Brain pericyte (primary cell): Measurements from ENCODE around the gene SUSD4.

Experiments
- DNase-seq: peaks from one replicate; pipeline ENCODE4 v3.0.0-alpha.2; 2012; ENCODE audit warnings: low read depth, low spot score

SUSD4 gene

DNA sequence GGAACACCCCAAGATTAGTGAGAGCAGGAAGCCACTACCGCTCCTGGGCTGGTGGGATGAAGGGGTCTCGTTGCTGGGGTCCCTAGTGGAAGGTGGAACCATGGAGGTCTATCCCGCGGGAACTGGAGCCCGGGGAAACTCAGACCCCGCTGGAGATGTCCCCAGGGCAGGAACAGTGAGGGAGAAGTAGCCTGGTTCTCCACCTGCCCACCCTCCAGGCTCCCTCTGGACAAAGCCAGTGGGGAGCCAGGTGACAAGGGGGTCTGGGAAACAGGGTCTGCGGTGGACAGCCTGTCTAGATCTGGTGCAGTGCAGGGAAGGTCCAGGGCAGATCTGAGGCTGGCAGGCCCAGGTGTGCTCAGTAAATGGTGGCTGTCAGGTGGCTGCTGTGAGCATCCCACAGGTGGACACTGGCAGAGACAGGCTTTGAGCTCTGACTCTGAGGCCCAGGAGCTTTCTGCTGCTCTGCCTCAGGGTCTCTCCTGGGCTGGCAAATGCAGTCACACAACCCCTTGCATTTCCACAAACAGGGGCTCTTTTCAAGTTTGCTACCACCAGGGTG is 132.9 kb downstream of the SUSD4 start:
- DNase-seq: no peak

DNA sequence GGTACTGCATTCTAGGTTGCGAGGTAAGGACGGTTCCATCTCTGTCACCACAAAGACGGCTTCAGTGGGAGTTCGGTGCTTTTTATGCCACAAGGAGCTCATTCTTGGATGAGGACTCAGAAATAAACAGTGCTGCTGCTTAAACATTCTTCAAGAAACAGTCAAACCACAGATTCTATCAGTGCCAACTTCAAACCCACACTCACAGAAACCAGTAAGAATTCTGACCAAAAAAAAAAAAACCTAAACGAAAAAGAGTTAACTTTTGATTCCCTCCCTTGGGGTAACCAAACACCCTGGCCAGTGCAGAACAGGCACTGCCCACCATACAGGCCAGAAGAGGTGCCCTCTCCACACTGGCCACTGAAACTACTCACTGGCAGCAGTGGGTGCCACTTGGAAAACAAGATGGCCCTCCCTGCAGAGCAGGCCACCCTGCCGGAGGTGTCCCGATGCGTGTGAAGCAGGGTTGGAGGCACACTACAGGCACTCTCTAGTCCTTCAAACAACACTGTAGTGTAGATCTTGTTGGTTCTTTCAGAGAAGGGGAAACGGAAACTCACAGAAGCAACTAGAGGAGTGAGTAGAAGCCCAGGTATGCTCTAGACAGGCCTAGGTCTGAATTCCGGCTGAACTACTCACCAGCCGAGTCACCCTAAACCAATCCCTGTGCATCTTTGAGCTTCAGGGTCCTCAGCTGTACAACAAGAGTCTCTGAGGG is 133.7 kb downstream of the SUSD4 start:
- no peak for DNase-seq

DNA sequence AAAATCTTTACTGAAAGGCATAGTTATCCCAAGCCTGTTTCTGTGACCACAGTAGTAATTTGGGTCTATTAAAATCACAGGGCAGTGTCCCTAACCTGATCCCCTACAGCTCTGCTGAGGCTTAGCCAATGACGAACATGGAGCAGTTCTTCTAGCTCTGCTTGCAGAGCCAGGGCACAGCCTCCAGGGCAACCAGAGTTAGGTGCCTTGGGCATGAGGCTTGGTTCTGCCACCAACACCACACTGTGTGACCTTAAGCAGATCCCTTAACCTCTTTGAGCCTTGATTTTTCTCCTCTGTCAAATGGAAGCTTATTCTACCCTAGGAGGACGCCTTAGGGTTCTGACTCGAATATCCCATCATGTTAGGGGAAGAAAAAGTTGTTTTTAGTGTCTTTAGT is 134.2 kb downstream of the SUSD4 start:
- DNase-seq: no peak

DNA sequence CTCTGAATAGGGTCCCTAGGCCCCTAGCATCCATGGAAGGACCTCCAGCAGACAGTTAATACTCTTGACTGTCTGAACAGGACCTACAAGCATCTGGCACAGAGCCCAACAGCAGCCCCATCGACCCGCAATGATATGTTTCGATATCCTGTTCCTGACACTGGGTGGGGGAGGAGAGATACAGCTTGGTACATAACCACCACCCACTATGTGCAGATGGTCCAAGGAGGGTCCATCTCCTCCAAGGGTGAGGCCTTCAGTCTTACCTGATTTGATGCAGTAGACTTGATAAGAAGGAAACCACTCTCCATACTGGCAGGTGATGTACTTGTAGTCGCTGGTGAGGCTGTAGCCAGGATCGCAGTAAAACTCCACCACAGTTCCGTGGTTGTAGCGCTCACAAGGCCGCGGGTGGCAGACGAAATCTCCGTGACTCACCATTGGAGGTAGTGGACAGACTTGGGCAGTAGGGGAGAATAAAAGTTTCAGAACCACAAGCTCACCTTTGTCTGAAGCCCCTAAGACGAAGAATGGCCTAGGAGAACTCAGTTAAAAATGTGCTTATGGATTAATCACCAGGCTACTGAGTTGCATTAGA is 134.9 kb downstream of the SUSD4 start:
- DNase-seq: no peak

DNA sequence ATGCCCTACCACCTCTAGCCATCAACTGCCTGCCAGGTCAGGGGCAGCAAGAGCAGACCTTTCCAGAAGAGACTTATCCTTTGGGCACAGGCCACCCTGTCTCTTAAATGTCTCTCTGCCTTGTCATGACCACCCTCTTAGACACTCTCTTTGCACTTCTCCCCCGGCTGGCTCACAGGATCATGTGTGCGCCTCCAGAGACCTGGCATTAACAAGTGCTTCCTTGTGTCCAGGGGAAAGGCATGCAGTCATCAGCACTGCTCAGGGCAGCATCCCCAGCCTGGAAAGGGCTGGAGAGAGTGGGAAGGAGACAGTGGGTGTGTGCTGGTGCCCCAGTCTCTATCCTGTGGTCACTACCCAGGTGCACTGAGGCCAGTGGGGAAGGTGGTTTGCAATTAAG is 135.8 kb downstream of the SUSD4 start:
- DNase-seq: no peak

DNA sequence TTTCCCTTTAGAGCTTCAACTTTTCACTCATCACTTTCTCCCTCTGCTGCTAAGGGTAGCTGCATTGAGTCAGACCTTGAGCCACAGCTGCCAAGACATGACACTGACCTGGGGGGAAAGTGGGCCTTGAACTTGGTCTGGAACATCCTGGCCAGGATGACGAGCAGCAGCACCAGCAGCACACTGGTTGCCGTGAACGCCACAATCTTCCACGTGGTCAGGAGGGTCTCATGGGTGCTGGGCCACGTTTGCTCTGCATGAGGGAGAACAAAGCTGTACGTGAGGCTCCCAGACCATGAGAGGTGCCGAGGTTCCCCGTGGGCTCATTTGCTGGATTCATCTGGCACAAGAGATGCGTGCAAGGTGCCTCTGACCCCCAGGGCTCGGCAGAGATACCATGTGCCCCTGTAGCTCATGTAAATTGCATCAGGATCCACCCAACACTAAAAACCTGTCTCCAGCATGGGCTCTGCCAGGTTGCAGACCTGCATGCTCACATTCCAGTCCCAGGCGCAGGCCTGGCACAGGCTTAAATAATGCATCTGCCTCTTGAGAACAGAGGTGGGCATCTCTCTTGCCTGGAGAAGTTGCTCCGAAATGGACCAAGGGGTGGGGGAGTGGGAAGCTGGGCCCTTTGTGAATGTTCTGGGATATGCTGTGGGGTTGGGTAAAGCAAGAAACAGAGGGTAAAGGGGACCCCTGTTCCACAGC is 136.3 kb downstream of the SUSD4 start:
- no peak for DNase-seq

DNA sequence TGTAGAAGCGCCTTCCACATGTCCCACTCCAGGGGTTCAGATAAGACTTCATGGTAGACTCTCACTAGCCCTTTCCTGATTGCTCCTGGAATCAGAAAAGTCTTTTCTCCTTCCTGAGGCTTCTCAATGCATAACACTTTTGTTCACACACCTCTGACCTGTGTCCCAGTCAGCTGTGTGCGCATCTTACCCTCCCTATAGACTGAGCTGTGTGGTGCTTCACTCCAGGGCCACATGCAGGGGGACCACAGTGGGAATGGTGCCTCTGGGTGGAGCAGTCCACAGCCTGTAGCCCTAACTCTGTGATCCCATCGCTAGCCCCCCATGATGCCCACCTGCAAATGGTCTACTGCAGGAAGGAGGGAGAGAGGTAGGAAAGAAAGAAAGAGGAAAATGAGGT is 136.9 kb downstream of the SUSD4 start:
- no peak for DNase-seq

DNA sequence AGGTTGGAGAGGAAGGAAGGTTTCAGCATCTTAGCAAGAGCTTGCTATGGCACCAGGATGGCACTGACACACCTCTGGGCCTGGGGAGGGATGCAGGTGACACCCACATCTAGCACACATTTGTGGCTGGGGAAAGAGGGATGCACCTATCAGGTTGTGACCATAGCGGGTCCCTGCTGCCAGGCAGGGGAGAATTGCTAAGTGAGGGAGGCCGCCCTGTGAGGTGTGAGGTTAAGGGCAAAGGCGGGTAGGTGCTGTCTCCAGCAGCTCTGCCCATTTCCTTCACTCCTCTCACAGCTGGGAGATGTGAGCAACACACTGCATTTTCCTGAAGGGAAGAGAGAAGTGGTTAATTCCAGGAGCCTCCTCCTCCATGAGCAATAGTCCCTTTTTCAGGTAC is 137.7 kb downstream of the SUSD4 start:
- DNase-seq: no peak

DNA sequence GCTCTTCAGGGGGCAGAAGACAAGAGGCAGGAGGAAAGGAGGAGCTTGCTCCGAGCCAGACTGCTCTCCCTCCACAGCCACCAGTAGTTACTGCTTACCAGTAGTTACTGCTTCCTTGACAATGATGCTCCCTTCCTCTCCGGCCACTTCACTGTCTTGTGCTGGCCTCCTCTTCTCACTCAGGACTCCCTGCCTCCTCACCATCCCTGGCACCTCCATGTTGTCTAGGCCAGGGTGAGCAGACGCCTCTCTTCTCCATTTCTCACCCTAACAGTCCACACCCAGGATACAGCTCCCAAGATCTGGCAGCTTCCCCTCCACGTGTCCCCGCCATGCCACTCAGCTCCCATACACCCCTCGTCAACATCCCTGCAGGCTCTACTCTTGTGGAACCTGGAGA is 138.5 kb downstream of the SUSD4 start:
- DNase-seq: no peak

DNA sequence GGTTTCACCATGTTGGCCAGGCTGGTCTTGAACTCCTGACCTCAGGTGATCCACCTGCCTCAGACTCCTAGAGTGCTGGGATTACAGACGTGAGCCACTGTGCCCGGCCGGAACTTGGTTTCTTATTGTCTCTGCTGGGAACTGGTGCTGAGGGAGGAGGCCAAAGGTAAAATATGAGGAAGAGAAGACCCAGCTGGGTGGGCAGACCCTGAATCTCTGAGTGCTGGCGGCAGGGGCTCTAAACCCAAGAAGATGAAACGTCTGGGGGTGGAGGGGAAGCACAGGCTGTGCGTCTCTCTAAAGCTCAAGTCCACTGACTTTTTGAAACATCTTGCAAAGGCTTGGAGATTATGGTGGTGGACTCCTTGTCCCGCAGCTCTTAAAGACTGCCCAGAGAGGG is 138.9 kb downstream of the SUSD4 start:
- DNase-seq: no peak

DNA sequence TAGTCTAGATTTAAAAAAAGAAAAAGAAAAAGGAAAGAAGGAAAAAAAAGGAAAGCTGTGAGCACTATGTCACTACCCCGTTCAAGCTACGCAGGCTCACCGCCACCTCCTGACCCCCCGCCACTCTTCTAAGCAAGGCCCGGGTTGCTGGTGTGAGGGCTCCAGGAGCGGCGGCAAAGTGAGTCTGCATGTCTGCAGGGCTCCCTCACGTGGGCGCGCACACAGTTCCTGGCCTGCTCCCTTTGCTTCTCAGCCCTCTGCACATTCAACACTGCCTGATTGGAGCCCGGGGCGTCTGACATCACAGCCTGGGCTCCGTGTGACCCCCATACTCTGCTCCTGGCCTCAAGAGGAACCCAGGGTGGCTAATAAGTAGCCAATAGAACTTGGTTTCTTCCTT is 139.5 kb downstream of the SUSD4 start:
- no peak for DNase-seq

DNA sequence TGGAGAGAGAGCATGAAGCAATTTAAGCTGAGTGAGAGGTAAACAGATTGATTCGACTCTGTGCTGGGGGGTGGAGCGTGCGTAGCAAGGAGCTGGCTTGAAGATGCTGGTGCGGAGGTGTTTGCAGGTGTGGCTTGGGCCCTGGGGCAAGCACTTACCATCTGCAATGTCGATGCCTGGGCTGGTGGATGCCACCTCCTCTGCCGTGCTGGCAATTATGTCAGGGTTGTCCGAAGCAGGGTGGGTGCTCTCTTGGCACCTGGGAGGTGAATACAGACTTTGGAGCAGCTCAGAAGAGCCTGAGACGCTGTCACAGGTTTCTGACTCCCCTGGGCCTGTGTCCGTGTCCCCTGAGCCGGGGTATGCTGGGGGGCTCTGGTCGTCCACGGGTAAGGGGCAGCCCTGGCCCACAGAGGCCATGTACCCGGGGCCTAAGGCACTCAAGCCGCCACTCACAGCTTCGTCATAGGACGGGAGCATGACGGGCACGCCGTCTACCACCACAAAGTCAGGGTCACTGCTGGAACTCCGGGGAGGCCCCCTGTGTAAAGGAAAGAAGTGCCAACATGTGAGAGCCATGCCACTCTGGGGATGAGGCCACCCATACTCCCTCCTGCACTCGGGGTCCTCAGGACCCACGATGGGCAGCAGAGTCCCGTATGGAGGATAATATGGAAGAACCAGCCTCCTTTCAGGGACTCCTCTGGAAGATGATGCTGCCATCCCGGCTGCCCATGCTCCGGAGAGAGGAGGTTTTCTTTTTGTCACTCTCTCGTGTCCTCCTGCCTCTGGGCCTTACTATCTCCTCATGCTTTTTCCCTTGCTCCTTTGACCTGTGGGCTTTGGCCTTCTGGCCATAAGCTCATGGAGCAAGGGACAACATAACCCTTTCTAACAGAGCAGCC is 140.6 kb downstream of the SUSD4 start:
- DNase-seq: no peak

DNA sequence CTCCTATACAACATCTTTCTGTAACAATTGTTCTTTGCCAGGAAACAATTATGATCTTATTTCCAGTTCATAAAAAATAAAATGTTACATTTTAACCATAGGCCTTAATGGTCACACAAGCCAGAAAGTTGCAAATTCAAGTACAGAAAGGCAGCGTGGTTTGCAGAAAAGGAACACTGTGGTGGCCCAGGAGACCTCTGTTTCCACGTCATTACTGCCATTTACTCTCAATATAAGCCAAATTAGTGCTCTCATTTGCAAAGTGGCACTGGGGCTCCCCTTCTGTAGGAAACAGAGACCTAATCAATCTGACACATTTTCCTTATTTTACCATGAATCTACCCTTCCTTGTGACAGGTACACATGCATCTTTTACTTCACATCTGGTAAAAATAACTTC is 141.6 kb downstream of the SUSD4 start:
- no peak for DNase-seq

DNA sequence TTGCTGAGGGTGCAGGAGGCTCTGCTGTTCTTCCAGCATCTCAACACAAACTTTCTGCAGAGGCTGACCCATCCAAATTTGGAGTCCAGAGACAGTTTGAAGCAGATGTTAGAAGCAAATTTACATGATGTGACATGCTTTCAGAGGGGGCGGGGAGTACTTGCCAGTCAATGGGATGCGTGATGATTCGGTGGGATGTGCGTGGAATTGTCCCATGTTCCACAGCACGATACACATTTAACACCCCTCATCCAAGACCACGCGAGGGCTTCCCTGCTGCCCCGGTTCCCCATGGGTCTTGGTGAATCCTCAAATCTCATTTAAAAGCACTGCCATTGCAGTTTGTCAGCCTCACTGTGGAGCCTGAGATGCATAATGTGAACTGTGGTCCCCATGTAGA is 142.3 kb downstream of the SUSD4 start:
- no peak for DNase-seq

DNA sequence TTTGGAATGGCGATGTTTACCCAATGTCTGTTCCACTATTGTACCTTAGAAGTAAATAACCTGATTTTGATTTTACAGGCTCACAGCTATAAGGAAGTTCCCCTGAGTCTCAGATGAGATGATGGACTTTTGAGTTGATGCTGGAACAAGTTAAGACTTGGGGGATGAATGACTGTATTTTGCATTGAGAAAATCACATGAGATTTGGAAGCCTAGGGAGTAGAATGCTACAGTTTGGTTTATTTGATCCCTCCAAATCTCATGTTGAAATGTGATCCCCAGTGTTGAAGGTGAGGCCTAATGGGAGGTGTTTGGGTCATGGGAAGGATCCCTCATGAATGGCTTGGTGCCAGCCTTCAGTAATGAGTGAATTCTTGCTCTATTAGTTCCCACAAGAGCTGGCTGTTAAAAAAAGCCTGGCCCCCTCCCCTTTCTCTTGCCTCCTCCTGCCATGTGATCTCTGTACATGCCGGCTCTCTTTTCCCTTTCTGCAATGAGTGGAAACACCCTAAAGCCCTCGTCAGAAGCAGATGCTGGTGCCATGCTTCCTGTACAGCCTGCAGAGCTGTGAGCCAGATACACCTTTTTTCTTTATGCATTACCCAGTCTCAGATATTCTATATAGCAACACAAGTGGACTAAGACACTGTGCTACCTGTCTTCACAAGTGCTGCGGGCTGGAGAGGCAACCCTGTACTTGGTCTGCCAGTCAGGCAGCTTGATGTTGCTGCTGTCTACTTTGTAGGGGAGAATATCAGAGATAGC is 143.9 kb downstream of the SUSD4 start:
- DNase-seq: no peak

DNA sequence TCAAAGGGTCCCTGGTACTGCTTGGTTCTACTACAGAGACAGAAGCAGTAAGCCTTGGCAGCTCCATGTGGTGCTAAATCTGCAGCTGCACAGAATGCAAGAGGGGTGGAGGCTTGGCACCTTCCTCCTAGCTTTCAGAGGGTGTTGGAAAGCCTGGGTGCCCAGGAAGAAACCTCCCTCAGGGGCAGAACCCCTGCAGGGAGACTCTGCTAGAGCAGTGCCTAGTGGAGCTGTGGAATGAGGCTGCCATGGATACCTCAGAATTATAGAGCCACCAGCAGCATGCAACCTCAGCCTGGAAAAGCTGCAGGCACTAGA is 144.7 kb downstream of the SUSD4 start:
- no peak for DNase-seq

DNA sequence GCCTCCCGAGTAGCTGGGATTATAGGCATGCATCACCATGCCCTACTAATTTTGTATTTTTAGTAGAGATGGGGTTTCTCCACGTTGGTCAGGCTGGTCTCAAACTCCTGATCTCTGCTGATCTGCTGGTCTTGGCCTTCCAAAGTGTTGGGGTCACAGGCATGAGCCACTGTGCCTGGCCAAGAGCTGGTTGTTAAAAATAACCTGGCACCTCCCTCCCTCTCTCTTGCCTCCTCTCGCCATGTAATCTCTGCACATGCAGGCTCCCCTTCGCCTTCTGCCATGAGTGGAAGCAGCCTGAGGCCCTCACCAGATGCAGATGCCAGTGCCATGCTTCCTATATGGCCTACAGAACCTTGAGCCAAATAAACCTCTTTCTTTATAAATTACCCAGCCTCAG is 146.2 kb downstream of the SUSD4 start:
- no peak for DNase-seq

DNA sequence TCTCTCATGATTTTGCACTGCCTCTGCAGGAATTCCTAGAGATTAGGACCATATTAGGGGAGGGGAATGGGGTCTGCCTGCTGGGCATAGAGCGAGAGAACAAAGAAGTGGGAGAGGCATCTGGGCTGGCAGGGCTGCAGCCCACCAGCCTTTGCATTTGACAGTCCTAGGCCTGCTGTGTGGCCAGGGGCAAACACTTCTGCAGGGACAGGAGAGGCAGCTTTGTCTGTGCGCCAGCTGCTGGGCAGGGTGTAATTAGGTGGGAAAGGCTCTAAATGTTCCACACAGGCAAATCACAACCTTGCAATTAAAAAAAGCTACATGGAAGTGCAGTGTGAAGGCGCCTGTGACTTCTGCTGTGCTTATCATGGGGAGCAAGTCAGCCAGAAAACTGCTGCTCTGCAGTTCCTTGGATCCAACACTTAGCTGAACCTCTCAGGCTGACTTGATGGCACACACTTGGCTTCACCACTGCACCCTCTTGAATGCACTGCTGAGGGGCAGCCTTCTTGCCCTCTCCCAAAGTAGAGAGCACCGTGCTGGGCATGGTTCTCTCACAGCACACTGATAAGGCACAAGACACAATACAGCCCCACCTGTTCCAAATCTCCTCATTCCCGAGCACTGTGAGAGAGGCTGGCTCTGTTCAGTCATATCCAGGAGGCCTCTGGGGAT is 147.3 kb downstream of the SUSD4 start:
- no peak for DNase-seq

DNA sequence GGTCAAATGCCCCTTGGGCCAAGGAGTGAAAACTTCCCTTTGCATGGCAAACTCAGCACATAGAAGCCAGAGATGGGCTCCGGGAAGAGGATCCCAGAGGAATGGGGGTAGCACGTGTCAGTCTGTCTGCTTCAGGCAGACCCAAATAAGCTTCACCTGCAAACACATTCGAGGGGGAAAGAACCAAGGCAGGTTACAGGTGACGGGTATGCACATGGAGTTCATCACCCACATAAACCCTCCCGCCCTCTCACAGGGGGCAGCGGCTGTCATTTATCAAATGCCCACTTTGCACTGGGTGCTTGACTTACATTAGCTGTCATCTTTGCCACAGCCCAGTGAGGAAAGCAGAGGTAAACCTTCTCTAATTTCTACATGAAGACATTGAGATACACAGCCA is 147.9 kb downstream of the SUSD4 start:
- no peak for DNase-seq

DNA sequence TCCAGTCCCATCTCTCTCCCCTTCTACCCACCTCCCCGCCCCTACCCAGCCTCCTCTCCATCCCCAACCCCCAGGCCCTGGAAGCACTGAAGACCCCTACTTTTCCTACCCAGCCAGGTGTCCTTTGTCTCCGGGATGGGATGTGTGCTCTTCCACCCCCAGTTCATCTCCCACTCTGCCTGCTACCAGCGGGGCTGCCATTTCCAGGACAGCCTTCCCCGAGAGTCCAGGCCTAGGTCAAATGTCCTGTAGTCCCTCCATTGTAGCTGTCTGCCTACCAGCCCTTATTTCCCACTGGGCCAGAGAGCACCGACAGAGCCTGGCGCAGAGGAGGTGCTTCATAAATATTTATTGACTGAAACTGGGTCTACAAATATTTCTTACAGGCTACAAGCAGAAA is 148.9 kb downstream of the SUSD4 start:
- no peak for DNase-seq
